A673 (cell line): ENCODE data around the gene CNTLN. TPM values are rescaled to one million over a fixed set of nuclear protein-coding genes. Genes with fewer than 3 reads are reported as not detected.

Source experiments
- BruUV-seq: library from RNA; stranded (reverse); fragments of 400-500 nt; replicated peaks from 2 replicates; lab custom pipeline; 2021; lab: Mats Ljungman, UMichigan
- CTCF ChIA-PET: fragments of 300-600 bp; sonication (Branson Sonifier 250); formaldehyde crosslinking; loops from one replicate; lab custom pipeline; 2022; ENCODE audit warnings: antibody characterized with exemption; lab: Charles Lee
- POLR2A ChIA-PET: fragments of 300-600 bp; sonication (Branson Sonifier 250); formaldehyde crosslinking; loops from one replicate; lab custom pipeline; 2022; ENCODE audit warnings: antibody characterized with exemption; ENCODE audit not compliant: low non-redundant PET; lab: Charles Lee
- DNase-seq: peaks from one replicate; pipeline ENCODE4 v3.0.0-alpha.2; 2015; ENCODE audit warnings: low spot score
- H3K27ac ChIP-seq: fragments of 200-600 bp; sonication (generic); 2 replicates; pipeline ENCODE4 v1.5.1; 2016; ENCODE audit warnings: mixed run types, low read depth, mild to moderate bottlenecking, mixed read lengths, antibody characterized with exemption, low read length; ENCODE audit not compliant: poor library complexity, severe bottlenecking
- H3K27me3 ChIP-seq: fragments of 200-600 bp; sonication (generic); replicated peaks from 2 replicates; pipeline ENCODE4 v1.6.1; 2017; ENCODE audit warnings: mixed run types, low read depth, mild to moderate bottlenecking, mixed read lengths, antibody characterized with exemption, low read length; ENCODE audit not compliant: insufficient read depth, poor library complexity
- H3K36me3 ChIP-seq: fragments of 200-600 bp; sonication (generic); 2 replicates; pipeline ENCODE4 v1.6.1; 2016; ENCODE audit warnings: mixed run types, mild to moderate bottlenecking, mixed read lengths, antibody characterized with exemption, low read length; ENCODE audit not compliant: insufficient read depth, poor library complexity, severe bottlenecking
- H3K4me1 ChIP-seq: fragments of 200-600 bp; sonication (generic); 2 replicates; pipeline ENCODE4 v1.6.1; 2017; ENCODE audit warnings: mixed run types, mild to moderate bottlenecking, mixed read lengths, antibody characterized with exemption, low read length; ENCODE audit not compliant: insufficient read depth, poor library complexity, severe bottlenecking
- H3K4me3 ChIP-seq: fragments of 200-600 bp; sonication (generic); 2 replicates; pipeline ENCODE4 v1.5.1; 2016; ENCODE audit warnings: low read depth, mixed run types, mild to moderate bottlenecking, mixed read lengths, low read length; ENCODE audit not compliant: poor library complexity, severe bottlenecking
- H3K9me3 ChIP-seq: fragments of 200-600 bp; sonication (generic); 2 replicates; pipeline ENCODE4 v1.6.1; 2016; ENCODE audit warnings: mixed run types, low read depth, mild to moderate bottlenecking, mixed read lengths, antibody characterized with exemption, low read length; ENCODE audit not compliant: poor library complexity, severe bottlenecking
- EZH2 ChIP-seq: fragments of 200-600 bp; sonication (generic); IDR thresholded peaks from 2 replicates; pipeline ENCODE4 v1.6.1; 2017; ENCODE audit warnings: borderline replicate concordance, low read depth, mild to moderate bottlenecking, mixed read lengths, antibody characterized with exemption, low read length; ENCODE audit not compliant: poor library complexity, severe bottlenecking
- intact Hi-C: fragments of 100-400 bp; cut with micrococcal nuclease; formaldehyde crosslinking; loops from one replicate; pipeline ENCODE4 v1.10.0; 2022; ENCODE audit not compliant: unreplicated experiment
- total RNA-seq: library from RNA; stranded (reverse); gene quantifications from 2 replicates; pipeline ENCODE4 v1.2.3, GENCODE V29; 2021
- TF ChIP-seq, protein P1 (sequence below): fragments of 300-800, 200-600 bp; sonication (generic); conservative IDR thresholded peaks from 2 replicates; pipeline ENCODE4 v1.5.1; 2017; ENCODE audit warnings: low read depth, mild to moderate bottlenecking, antibody characterized with exemption, low read length, moderate library complexity, mixed read lengths

The CNTLN gene
- total RNA-seq, 1 experiment from 2014 or later: 6.6 TPM

DNA sequence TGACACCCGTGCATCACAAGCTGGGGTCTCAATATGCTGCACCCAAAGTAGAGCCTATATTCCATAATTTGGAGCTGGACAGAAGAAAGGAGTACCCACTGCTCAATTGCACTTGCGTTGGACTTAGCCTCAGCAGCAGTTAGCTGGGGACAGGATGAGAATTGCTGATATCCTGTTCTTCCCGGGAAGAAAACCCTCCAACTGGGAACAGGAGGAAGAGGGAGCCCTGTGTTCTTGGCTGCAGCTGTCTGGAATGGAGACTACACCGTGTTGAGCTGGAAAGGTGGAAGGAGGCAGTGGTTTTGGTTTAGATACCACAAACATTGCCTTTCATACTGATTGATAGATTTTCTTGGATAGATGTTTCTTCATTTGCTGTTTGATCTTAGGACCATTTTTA lies 24.6 kb downstream of the CNTLN start:
- Histone ChIP-seq H3K4me3 (no peak overlapping the region), H3K4me1 (no peaks in the 10 kb centered on the region), H3K27me3 (no peaks in the 10 kb centered on the region), H3K36me3 (no peaks in the 10 kb centered on the region), H3K27ac (no peak overlapping the region), H3K9me3 (no peaks in the 10 kb centered on the region)
- BruUV-seq: no TSS peak
- ChIA-PET CTCF (no interaction called here), POLR2A (no interaction called here)
- DNase-seq: no peak
- intact Hi-C loops: no loop called here
- TF ChIP-seq, protein P1, sequence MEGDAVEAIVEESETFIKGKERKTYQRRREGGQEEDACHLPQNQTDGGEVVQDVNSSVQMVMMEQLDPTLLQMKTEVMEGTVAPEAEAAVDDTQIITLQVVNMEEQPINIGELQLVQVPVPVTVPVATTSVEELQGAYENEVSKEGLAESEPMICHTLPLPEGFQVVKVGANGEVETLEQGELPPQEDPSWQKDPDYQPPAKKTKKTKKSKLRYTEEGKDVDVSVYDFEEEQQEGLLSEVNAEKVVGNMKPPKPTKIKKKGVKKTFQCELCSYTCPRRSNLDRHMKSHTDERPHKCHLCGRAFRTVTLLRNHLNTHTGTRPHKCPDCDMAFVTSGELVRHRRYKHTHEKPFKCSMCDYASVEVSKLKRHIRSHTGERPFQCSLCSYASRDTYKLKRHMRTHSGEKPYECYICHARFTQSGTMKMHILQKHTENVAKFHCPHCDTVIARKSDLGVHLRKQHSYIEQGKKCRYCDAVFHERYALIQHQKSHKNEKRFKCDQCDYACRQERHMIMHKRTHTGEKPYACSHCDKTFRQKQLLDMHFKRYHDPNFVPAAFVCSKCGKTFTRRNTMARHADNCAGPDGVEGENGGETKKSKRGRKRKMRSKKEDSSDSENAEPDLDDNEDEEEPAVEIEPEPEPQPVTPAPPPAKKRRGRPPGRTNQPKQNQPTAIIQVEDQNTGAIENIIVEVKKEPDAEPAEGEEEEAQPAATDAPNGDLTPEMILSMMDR: no peak
- TF ChIP-seq EZH2: no peak

GRCh38 chr9:17160327-17160726 lies 25.5 kb downstream of the CNTLN start:
- Histone ChIP-seq H3K4me3 (no peak overlapping the region), H3K27ac (no peak overlapping the region), H3K27me3 (no peaks in the 10 kb centered on the region), H3K36me3 (no peaks in the 10 kb centered on the region), H3K9me3 (no peaks in the 10 kb centered on the region), H3K4me1 (no peaks in the 10 kb centered on the region)
- POLR2A ChIA-PET: no interaction called here
- intact Hi-C loops: no loop called here
- DNase-seq: no peak
- TF ChIP-seq, protein P1: no peak
- TF ChIP-seq EZH2: no peak
- CTCF ChIA-PET: no interaction called here
- BruUV-seq: no TSS peak

GRCh38 chr9:17165764-17166163 lies 30.9 kb downstream of the CNTLN start:
- no peak overlapping the region for H3K27ac ChIP-seq
- DNase-seq: no peak
- no peaks in the 10 kb centered on the region for H3K27me3 ChIP-seq
- intact Hi-C loops: no loop called here
- H3K4me1 ChIP-seq: no peaks in the 10 kb centered on the region
- CTCF ChIA-PET: no interaction called here
- peaks cover 6% of the 10 kb centered on the region for H3K9me3 ChIP-seq
- POLR2A ChIA-PET: no interaction called here
- no TSS peak for BruUV-seq
- H3K4me3 ChIP-seq: no peak overlapping the region
- H3K36me3 ChIP-seq: no peaks in the 10 kb centered on the region
- TF ChIP-seq, protein P1: no peak
- no peak for TF ChIP-seq EZH2
